Measurements from ENCODE around the gene PNMA8C.

DNA sequence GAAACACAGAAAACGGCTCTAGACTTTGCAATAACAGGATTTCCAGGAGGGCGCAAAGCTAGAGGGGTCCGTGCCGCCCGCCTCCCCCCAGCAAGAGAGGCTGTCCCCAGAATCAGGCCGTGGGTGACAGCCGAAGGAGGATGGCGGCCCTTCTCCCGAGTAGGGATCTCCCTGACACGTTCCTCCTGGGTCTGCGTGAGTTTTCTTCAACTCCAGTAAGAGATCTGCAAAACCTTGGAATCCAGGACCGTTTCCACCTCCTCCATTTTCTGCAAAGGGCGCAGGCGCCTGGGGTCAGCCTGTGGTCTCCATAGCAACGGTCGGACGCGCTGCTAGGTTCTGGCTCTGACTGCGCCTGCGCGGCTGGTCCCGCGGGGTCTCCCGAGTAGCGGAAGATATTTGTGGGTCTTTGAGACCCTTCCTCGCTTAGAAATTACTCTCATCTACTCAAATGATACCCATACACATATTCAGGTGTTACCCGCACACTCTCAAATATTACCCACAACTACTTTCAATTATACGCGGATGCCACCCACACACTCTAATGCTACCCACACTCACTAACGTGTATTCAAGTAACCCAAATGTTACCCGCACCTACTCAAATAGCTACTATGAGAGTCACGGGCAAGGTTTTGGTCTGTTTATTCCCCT, 2.1 kb downstream of the PNMA8C start:
- TF ChIP-seq, protein P1, sequence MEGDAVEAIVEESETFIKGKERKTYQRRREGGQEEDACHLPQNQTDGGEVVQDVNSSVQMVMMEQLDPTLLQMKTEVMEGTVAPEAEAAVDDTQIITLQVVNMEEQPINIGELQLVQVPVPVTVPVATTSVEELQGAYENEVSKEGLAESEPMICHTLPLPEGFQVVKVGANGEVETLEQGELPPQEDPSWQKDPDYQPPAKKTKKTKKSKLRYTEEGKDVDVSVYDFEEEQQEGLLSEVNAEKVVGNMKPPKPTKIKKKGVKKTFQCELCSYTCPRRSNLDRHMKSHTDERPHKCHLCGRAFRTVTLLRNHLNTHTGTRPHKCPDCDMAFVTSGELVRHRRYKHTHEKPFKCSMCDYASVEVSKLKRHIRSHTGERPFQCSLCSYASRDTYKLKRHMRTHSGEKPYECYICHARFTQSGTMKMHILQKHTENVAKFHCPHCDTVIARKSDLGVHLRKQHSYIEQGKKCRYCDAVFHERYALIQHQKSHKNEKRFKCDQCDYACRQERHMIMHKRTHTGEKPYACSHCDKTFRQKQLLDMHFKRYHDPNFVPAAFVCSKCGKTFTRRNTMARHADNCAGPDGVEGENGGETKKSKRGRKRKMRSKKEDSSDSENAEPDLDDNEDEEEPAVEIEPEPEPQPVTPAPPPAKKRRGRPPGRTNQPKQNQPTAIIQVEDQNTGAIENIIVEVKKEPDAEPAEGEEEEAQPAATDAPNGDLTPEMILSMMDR (IDR thresholded peaks at IDR 0.05; ENCODE audit: borderline replicate concordance, extremely low read depth, low read length, poor library complexity, severe bottlenecking), result no peak
- no peak for TF ChIP-seq EZH2 (IDR thresholded peaks at IDR 0.05; ENCODE audit: borderline replicate concordance, low read depth, low read length, severe bottlenecking)

All from DND-41 (cell line).